ENCODE measurements around the gene NFYA. TPM values are rescaled to one million over a fixed set of nuclear protein-coding genes. Genes with fewer than 3 reads are reported as not detected.

The NFYA gene
- total and polyA plus RNA-seq, 2 of the 13 experiments (the other 11 are each of a cell fraction or from before 2014, with no cell fraction given), result 16.0 to 22.9 TPM

- H3K36me3 ChIP-seq (replicated peaks in 1 of 2; ENCODE audit: control insufficient read depth in 1 of 2, insufficient read depth in 2 of 2, low read length in 2 of 2), result peaks cover 40 to 76% of the 10 kb centered on the region in 2 experiments
- POLR2A ChIA-PET, result no interaction called here
- H3K4me2 ChIP-seq (ENCODE audit: low read depth, low read length), result no peak overlapping the region
- no peaks in the 10 kb centered on the region for H3K9me3 ChIP-seq (ENCODE audit: low read length)
- TF ChIP-seq IRX3 (CRISPR knock-in tag; IDR thresholded peaks at IDR 0.05; ENCODE audit: borderline replicate concordance, low read depth) (no peak), ZNF232 (CRISPR knock-in tag; IDR thresholded peaks at IDR 0.05; ENCODE audit: borderline replicate concordance) (no peak), PCBP1 (IDR thresholded peaks at IDR 0.05; ENCODE audit: borderline replicate concordance, low read depth, low read length) (no peak), NFYB (CRISPR knock-in tag; IDR thresholded peaks at IDR 0.05) (no peak), ZBTB4 (CRISPR knock-in tag; IDR thresholded peaks at IDR 0.05; ENCODE audit: borderline replicate concordance) (no peak), ZNF747 (CRISPR knock-in tag; IDR thresholded peaks at IDR 0.05; ENCODE audit: borderline replicate concordance) (no peak), ZNF780A (CRISPR knock-in tag; IDR thresholded peaks at IDR 0.05) (no peak)
- TF ChIP-seq, protein P1, sequence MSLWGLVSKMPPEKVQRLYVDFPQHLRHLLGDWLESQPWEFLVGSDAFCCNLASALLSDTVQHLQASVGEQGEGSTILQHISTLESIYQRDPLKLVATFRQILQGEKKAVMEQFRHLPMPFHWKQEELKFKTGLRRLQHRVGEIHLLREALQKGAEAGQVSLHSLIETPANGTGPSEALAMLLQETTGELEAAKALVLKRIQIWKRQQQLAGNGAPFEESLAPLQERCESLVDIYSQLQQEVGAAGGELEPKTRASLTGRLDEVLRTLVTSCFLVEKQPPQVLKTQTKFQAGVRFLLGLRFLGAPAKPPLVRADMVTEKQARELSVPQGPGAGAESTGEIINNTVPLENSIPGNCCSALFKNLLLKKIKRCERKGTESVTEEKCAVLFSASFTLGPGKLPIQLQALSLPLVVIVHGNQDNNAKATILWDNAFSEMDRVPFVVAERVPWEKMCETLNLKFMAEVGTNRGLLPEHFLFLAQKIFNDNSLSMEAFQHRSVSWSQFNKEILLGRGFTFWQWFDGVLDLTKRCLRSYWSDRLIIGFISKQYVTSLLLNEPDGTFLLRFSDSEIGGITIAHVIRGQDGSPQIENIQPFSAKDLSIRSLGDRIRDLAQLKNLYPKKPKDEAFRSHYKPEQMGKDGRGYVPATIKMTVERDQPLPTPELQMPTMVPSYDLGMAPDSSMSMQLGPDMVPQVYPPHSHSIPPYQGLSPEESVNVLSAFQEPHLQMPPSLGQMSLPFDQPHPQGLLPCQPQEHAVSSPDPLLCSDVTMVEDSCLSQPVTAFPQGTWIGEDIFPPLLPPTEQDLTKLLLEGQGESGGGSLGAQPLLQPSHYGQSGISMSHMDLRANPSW (CRISPR knock-in tag; IDR thresholded peaks at IDR 0.05; ENCODE audit: borderline replicate concordance), result no peak
- TF ChIP-seq, protein P2, sequence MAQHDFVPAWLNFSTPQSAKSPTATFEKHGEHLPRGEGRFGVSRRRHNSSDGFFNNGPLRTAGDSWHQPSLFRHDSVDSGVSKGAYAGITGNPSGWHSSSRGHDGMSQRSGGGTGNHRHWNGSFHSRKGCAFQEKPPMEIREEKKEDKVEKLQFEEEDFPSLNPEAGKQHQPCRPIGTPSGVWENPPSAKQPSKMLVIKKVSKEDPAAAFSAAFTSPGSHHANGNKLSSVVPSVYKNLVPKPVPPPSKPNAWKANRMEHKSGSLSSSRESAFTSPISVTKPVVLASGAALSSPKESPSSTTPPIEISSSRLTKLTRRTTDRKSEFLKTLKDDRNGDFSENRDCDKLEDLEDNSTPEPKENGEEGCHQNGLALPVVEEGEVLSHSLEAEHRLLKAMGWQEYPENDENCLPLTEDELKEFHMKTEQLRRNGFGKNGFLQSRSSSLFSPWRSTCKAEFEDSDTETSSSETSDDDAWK (CRISPR knock-in tag; IDR thresholded peaks at IDR 0.05), result no peak
- TF ChIP-seq, protein P3, sequence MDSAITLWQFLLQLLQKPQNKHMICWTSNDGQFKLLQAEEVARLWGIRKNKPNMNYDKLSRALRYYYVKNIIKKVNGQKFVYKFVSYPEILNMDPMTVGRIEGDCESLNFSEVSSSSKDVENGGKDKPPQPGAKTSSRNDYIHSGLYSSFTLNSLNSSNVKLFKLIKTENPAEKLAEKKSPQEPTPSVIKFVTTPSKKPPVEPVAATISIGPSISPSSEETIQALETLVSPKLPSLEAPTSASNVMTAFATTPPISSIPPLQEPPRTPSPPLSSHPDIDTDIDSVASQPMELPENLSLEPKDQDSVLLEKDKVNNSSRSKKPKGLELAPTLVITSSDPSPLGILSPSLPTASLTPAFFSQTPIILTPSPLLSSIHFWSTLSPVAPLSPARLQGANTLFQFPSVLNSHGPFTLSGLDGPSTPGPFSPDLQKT (CRISPR knock-in tag; IDR thresholded peaks at IDR 0.05; ENCODE audit: borderline replicate concordance), result no peak
- in situ Hi-C loops (cut with HindIII; ENCODE audit: extremely low pct_ligation_motif_present, low pct_unique_long_range_greater_than_20kb) (no loop called here), intact Hi-C loops (cut with micrococcal nuclease; ENCODE audit: unreplicated experiment) (no loop called here)
- BruUV-seq (replicated peaks), result no TSS peak
- WGBS (ENCODE audit: low lambda C conversion rate), result 97% methylated on average over 5 of the region's 5 CpGs
- DNase-seq (ENCODE audit: low spot score) (no peak), ATAC-seq (no peak), FAIRE-seq (no peak)
- H3K9ac ChIP-seq (ENCODE audit: insufficient read depth, low read depth, low read length), result no peak overlapping the region
- CTCF ChIA-PET (ENCODE audit: low intra/inter-chr PET ratio, low total read pairs), result no interaction called here
- H3K27ac ChIP-seq (ENCODE audit: extremely low read length, insufficient read depth, low read length), result no peak overlapping the region
- no peaks in the 10 kb centered on the region for H3K4me1 ChIP-seq (ENCODE audit: insufficient read depth, low read length)
- H3K79me2 ChIP-seq (ENCODE audit: insufficient read depth, low read length), result no peaks in the 10 kb centered on the region
- no peak overlapping the region for H3K4me3 ChIP-seq (replicated peaks in 1 of 3; ENCODE audit: insufficient read depth in 1 of 3, low read depth in 2 of 3, low read length in 3 of 3)
- no peak overlapping the region for H2AFZ ChIP-seq (ENCODE audit: low read length)
- no peaks in the 10 kb centered on the region for H3K27me3 ChIP-seq (ENCODE audit: control insufficient read depth in 1 of 2, insufficient read depth in 2 of 2, low read length in 2 of 2)
- H4K20me1 ChIP-seq (ENCODE audit: insufficient read depth, low read length), result no peaks in the 10 kb centered on the region
Observed at GRCh38 chr6:41097467-41098090, 24.8 kb downstream of the NFYA start.
